ENCODE data around the gene S100A16.

DNA sequence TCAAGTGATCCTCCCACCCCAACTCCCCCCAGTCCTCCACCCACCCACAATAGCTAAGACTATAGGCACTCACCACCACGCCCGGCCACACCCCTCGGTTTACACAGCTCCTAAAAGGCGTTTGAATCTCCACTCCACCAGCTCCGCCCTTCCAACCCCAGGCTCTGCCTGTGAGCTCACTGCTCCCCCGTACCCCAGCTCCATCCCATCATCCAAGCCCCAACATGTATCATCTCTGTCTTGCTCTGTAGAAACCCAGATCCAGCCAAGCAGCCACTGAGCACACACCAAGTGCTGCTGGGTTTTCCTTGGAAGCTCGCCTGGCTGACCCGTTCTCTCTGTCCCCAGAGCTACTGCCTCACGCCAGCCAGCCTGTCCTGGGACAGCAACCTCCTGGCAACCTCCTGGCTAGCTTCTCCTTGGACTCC is 35.3 kb downstream of the S100A16 start:
- TF ChIP-seq TAF1 (IDR thresholded peaks at IDR 0.05; ENCODE audit: borderline replicate concordance, low read depth, low read length) (no peak), POLR2AphosphoS5 (IDR thresholded peaks at IDR 0.05; ENCODE audit: low read depth, low read length) (no peak)

Data from GM12892 (cell line).